BE2C (cell line): ENCODE results near the gene HDAC4.

ENCODE experiments used
- DNase-seq: peaks from one replicate; pipeline ENCODE4 v3.0.0-alpha.2; 2020
- H3K27me3 ChIP-seq: fragments of 250-450 bp; sonication (Bioruptor Pico); 2 replicates; pipeline ENCODE4 v1.5.1; 2020; ENCODE audit warnings: mild to moderate bottlenecking
- H3K36me3 ChIP-seq: fragments of 250-450 bp; sonication (Bioruptor Pico); 2 replicates; pipeline ENCODE4 v1.5.1; 2020; ENCODE audit warnings: mild to moderate bottlenecking
- H3K4me1 ChIP-seq: fragments of 250-450 bp; sonication (Bioruptor Pico); 2 replicates; pipeline ENCODE4 v1.5.1; 2020
- H3K4me3 ChIP-seq: 2 replicates; pipeline ENCODE4 v1.5.1; 2011; ENCODE audit warnings: low read depth, low read length
- H3K9me3 ChIP-seq: fragments of 250-450 bp; sonication (Bioruptor Pico); 2 replicates; pipeline ENCODE4 v1.5.1; 2020
- TF ChIP-seq, protein P1 (sequence below): IDR thresholded peaks from 2 replicates; pipeline ENCODE4 v1.5.1; 2012; ENCODE audit warnings: mild to moderate bottlenecking, low read depth, low read length

Gene HDAC4

DNA sequence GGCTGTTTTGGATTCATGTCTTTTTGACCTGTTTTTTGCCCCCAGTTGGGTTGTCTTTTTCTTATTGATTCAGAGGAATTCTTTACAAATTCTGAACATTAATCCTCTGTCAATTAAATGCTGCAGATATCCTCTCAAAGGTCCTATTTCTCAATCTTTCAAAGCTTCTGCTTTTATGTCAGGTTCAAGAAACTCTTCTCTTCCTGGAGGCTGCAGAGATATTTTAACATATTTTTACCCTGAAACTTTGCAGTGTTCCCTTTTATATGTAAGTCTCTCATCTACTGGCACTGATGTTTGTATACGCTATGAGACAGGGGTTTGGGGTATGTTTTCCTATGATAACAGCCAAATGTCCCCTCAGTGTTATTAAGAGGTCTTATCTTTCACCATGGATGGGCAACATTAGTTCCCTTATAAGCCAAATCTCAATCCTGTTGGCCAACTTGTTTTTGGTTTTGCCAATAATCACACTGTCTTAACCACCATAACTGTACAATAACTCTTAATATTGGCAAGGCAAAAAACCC, 159.3 kb downstream of the HDAC4 start:
- TF ChIP-seq, protein P1, sequence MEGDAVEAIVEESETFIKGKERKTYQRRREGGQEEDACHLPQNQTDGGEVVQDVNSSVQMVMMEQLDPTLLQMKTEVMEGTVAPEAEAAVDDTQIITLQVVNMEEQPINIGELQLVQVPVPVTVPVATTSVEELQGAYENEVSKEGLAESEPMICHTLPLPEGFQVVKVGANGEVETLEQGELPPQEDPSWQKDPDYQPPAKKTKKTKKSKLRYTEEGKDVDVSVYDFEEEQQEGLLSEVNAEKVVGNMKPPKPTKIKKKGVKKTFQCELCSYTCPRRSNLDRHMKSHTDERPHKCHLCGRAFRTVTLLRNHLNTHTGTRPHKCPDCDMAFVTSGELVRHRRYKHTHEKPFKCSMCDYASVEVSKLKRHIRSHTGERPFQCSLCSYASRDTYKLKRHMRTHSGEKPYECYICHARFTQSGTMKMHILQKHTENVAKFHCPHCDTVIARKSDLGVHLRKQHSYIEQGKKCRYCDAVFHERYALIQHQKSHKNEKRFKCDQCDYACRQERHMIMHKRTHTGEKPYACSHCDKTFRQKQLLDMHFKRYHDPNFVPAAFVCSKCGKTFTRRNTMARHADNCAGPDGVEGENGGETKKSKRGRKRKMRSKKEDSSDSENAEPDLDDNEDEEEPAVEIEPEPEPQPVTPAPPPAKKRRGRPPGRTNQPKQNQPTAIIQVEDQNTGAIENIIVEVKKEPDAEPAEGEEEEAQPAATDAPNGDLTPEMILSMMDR, result no peak
- Histone ChIP-seq H3K36me3 (no peaks in the 10 kb centered on the region; the same call in 1 of the 2 replicates), H3K9me3 (peaks cover 3% of the 10 kb centered on the region; the same call in 1 of the 2 replicates), H3K4me3 (no peak overlapping the region), H3K4me1 (peaks cover 37% of the 10 kb centered on the region), H3K27me3 (no peaks in the 10 kb centered on the region)
- no peak for DNase-seq

DNA sequence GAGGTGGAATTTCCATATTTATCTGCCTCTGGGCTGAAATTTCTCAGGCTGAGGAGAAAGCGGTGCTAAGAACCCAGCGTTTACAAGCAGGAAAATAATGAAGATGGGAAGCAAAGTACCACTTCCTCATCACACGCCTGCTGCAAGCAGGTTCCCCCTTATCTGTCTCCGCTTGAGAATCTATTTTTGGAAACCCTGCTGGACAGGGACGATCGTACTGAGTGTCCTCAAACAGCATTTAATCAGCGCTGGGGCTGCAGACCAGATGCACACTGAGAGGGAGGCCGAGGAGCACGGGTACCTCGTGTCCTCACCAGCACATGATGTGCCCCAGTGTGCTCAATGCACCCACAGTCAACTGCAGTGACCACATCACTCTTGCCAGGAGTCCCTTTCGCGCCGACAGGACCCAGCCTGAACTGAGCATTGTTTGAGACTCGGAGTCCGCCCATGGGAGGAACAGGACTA, 160.4 kb downstream of the HDAC4 start:
- DNase-seq, result peak; percentile 68
- H3K4me1 ChIP-seq, result peaks cover 31% of the 10 kb centered on the region
- peaks cover 3% of the 10 kb centered on the region; the same call in 1 of the 2 replicates for H3K9me3 ChIP-seq
- TF ChIP-seq, protein P1, result no peak
- H3K27me3 ChIP-seq, result no peaks in the 10 kb centered on the region
- H3K4me3 ChIP-seq, result peak overlapping the region; percentile 54
- H3K36me3 ChIP-seq, result no peaks in the 10 kb centered on the region; the same call in 1 of the 2 replicates

DNA sequence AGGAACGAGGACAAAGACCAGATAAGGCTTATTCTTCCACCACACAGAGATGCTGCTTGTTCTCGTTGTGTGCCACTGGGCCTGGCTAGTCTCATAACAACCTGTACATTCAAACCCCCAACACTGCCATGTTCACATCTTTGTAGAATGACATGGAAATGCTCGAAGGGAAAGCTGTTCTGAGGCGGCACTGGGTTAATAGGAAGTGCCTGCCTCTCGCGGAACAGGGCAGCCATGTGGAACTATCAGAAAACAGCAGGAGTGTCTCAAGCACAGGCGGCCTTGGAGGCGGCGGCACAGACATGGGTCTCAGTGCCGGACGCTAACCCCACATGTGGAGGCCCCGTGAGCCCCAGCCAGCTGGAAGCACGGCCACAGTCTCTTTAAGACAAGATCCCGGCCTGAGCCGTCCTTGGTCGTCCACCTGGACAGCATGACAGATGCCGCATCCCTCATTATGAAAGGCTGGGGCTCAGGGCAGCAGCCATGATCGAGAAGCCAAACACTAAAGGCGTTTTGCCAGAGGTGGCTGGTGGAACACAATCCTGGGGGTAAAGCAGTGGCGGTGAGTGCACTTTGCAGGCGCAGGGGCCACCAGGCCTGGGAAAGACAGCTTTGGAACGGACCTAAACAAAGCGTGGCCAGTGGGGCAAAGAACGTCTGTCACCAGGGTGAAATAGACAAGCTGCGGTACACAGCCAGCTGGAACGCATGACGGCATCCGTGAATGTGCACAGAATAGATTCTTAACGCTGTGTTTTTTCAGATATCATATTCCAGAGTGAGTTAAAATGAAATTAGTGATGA, 161.0 kb downstream of the HDAC4 start:
- DNase-seq, result peak; percentile 84
- TF ChIP-seq, protein P1, result no peak
- H3K36me3 ChIP-seq, result no peaks in the 10 kb centered on the region; the same call in 1 of the 2 replicates

DNA sequence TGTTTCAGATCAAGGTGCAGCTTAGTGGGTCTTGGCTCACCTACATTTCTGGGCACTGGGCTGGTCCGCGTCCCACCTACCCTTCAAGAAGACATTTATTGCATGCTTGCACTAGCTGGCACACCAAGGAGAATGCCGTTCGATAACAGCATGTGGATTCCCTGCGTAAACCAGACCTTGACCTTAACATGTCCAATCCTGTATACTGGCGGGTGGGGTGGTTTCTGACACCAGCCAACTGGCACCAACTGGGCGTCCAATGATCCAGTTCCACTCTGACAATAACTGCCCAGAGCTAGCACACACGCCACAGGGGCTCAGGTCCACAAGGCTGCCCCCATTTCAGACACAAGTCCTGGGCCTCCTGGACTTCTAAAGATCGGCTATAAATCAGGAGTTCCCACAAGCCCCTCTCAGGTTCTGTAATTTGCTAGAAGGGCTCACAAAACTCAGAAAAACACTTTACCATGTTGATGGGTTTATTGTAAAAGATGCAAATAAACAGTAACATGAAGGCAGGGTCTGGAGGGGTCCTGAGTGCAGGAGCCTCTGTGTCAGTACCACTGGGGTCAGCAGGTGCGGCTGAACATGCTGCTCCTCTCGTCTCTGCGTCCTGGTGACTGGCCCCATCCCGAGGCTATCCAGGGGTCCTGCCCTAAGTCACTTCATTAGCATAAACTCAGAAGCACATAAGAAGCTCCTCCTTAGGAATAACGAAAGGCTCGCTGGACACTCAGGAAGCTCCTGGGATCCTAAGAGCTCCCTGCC, 161.8 kb downstream of the HDAC4 start:
- H3K36me3 ChIP-seq, result no peaks in the 10 kb centered on the region; the same call in 1 of the 2 replicates
- peak overlapping the region; percentile 54; the same call in 1 of the 2 replicates for H3K4me3 ChIP-seq
- H3K4me1 ChIP-seq, result peaks cover 23% of the 10 kb centered on the region
- no peaks in the 10 kb centered on the region for H3K27me3 ChIP-seq
- TF ChIP-seq, protein P1, result no peak
- peaks cover 3% of the 10 kb centered on the region; the same call in 1 of the 2 replicates for H3K9me3 ChIP-seq
- DNase-seq, result no peak

More for the DNA sequence above, 161.0 kb downstream of the HDAC4 start:
- Histone ChIP-seq H3K4me3 (peak overlapping the region; percentile 54), H3K9me3 (peaks cover 3% of the 10 kb centered on the region; the same call in 1 of the 2 replicates), H3K27me3 (no peaks in the 10 kb centered on the region), H3K4me1 (peaks cover 25% of the 10 kb centered on the region)

DNA sequence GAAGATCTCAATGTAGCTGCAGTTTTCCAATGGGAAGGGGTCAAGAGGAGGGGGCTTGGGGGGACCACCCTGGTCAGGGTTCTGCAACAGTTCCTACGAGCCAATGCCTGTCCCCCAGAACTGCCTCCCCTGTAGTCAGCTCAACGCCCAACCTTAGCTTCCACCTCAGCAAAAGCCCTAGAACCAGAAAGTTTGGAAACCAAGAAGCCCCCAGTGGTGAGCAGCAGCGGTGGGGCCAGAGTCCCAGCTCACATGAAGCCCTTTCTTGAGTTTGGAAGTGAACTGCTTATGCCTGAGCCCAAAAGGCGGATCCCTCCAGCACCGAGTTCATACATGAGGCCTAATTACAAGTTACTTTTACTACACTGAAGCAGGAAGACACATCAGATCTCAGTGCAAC, 162.4 kb downstream of the HDAC4 start:
- no peak for DNase-seq
- Histone ChIP-seq H3K27me3 (no peaks in the 10 kb centered on the region), H3K4me1 (peaks cover 23% of the 10 kb centered on the region), H3K36me3 (no peaks in the 10 kb centered on the region; the same call in 1 of the 2 replicates), H3K4me3 (no peak overlapping the region), H3K9me3 (peaks cover 3% of the 10 kb centered on the region; the same call in 1 of the 2 replicates)
- TF ChIP-seq, protein P1, result no peak
